GM21717 (cell line): ENCODE measurements around the gene VAV2.
"Not testable (repeated sequence)": the region's sequence is repeated elsewhere in the genome, so short reads cannot be mapped to it uniquely, and the experiment has no call there.

Experiments used
- ATAC-seq: cut with Tn5 transposase; IDR thresholded peaks from one replicate; pipeline ENCODE4 v1.9.1; 2021; ENCODE audit warnings: mild to moderate bottlenecking, moderate library complexity; ENCODE audit not compliant: unreplicated experiment

The VAV2 gene

GRCh38 chr9:133969681-133970580, 22.2 kb downstream of the VAV2 start:
- ATAC-seq = no peak

GRCh38 chr9:133968966-133969617, 23.0 kb downstream of the VAV2 start:
- ATAC-seq = no peak

GRCh38 chr9:133968428-133968827, 23.7 kb downstream of the VAV2 start:
- ATAC-seq = no peak

GRCh38 chr9:133967024-133967741, 24.9 kb downstream of the VAV2 start:
- ATAC-seq = no peak

GRCh38 chr9:133964463-133964862, 27.7 kb downstream of the VAV2 start:
- no peak for ATAC-seq

- ATAC-seq = no peak
Observed at GRCh38 chr9:133963166-133963565, 29.0 kb downstream of the VAV2 start.

GRCh38 chr9:133962341-133962740, 29.8 kb downstream of the VAV2 start:
- ATAC-seq = no peak

GRCh38 chr9:133961226-133962165, 30.6 kb downstream of the VAV2 start:
- no peak for ATAC-seq

- ATAC-seq = no peak
Observed at GRCh38 chr9:133960568-133961129, 31.5 kb downstream of the VAV2 start.

- no peak for ATAC-seq
Observed at GRCh38 chr9:133959966-133960567, 32.1 kb downstream of the VAV2 start.

GRCh38 chr9:133959171-133959570, 33.0 kb downstream of the VAV2 start:
- ATAC-seq = no peak

GRCh38 chr9:133958756-133959155, 33.4 kb downstream of the VAV2 start:
- no peak for ATAC-seq

GRCh38 chr9:133957772-133958171, 34.4 kb downstream of the VAV2 start:
- ATAC-seq = not testable (repeated sequence)

- ATAC-seq = no peak
Observed at GRCh38 chr9:133957328-133957727, 34.8 kb downstream of the VAV2 start.

GRCh38 chr9:133956520-133957076, 35.5 kb downstream of the VAV2 start:
- ATAC-seq = no peak

- no peak for ATAC-seq
Observed at GRCh38 chr9:133955821-133956411, 36.2 kb downstream of the VAV2 start.

- no peak for ATAC-seq
Observed at GRCh38 chr9:133954862-133955529, 37.1 kb downstream of the VAV2 start.

- no peak for ATAC-seq
Observed at GRCh38 chr9:133953976-133954709, 38.0 kb downstream of the VAV2 start.
